T1000 (cell line): ENCODE measurements around the gene EMSY.

Experiments
- DNase-seq: peaks from one replicate; lab custom pipeline; 2025; ENCODE audit warnings: mixed read lengths; lab: John Stamatoyannopoulos, UW

EMSY gene

GRCh38 chr11:76455331-76455730 lies 10.5 kb downstream of the EMSY start:
- DNase-seq = no peak

GRCh38 chr11:76455931-76456330 lies 11.1 kb downstream of the EMSY start:
- DNase-seq = no peak

GRCh38 chr11:76456571-76456970 lies 11.8 kb downstream of the EMSY start:
- no peak for DNase-seq

- DNase-seq = no peak
Observed at GRCh38 chr11:76459299-76459698, 14.5 kb downstream of the EMSY start.

GRCh38 chr11:76459846-76460245 lies 15.0 kb downstream of the EMSY start:
- DNase-seq = no peak

- DNase-seq = no peak
Observed at GRCh38 chr11:76462317-76462716, 17.5 kb downstream of the EMSY start.

GRCh38 chr11:76465701-76466100 lies 20.9 kb downstream of the EMSY start:
- no peak for DNase-seq

- no peak for DNase-seq
Observed at GRCh38 chr11:76466666-76467065, 21.8 kb downstream of the EMSY start.

- no peak for DNase-seq
Observed at GRCh38 chr11:76469141-76469540, 24.3 kb downstream of the EMSY start.

GRCh38 chr11:76471382-76471781 lies 26.6 kb downstream of the EMSY start:
- DNase-seq = no peak

- no peak for DNase-seq
Observed at GRCh38 chr11:76480241-76480640, 35.4 kb downstream of the EMSY start.

- DNase-seq = no peak
Observed at GRCh38 chr11:76491644-76492043, 46.8 kb downstream of the EMSY start.

GRCh38 chr11:76493040-76493439 lies 48.2 kb downstream of the EMSY start:
- DNase-seq = no peak

GRCh38 chr11:76493626-76494539 lies 49.1 kb downstream of the EMSY start:
- no peak for DNase-seq

GRCh38 chr11:76495019-76495418 lies 50.2 kb downstream of the EMSY start:
- no peak for DNase-seq

GRCh38 chr11:76496174-76496573 lies 51.4 kb downstream of the EMSY start:
- DNase-seq = no peak

GRCh38 chr11:76501526-76502202 lies 56.8 kb downstream of the EMSY start:
- no peak for DNase-seq

- no peak for DNase-seq
Observed at GRCh38 chr11:76506833-76507232, 62.0 kb downstream of the EMSY start.

- no peak for DNase-seq
Observed at GRCh38 chr11:76510060-76511047, 65.5 kb downstream of the EMSY start.

GRCh38 chr11:76512851-76513653 lies 68.2 kb downstream of the EMSY start:
- DNase-seq = no peak

GRCh38 chr11:76513654-76514034 lies 68.8 kb downstream of the EMSY start:
- no peak for DNase-seq
